HG02870 (cell line): ENCODE data around the gene PTPN9.
"Not testable (repeated sequence)": the region's sequence is repeated elsewhere in the genome, so short reads cannot be mapped to it uniquely, and the experiment has no call there.

ENCODE experiments used
- ATAC-seq: cut with Tn5 transposase; IDR thresholded peaks from one replicate; pipeline ENCODE4 v1.9.1; 2021; ENCODE audit warnings: mild to moderate bottlenecking, moderate library complexity; ENCODE audit not compliant: unreplicated experiment

PTPN9 gene

DNA sequence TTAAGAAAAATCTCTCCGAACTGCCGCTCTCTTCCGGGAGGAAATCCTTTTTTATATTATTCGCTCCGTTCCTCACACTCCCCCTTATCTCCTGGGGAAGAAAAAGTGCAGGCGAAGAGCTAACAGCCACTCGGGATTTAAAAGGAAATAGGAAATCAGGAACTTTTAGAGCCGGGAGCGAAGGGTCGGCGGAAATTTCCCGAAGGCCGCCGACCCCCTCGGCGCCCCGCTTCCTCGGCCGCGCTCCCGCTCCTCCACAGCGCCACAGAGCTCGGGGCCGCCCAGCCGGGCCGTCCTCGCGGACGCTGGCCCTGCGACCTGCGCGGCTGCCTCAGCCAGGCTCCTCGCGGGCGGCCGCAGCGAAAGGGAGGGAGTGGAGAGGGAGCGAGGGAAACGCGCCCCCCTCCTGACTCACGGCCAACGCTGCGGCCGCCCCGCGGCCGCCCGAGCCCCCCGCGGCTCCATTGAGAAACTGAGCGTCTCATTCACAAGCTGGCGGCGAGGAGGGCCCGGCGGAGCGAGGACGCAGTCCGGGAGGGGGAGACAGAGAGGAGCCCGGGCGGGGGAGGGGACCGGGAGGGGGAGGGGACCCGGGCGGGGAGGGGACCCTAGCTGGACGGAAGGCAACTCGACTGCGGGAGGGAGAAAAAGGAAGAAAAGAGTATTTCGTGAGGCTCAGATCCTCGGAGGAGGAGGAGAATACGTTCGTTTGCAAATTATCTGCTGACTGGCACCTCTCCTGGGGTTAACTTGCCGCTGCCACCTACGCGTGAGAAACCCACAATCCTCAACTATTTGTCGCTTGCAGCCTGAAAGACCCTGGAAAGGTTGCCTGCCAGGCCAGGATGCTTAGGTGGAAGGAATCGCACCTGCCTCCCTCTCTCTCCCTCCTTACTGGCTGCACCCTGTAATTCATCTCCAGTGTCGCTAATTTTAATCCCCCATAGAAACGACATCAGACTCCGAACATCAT is at the start of gene PTPN9:
Gene PTPN9, minus strand, starts transcription at position 368 of the 973 bp plus-strand sequence. CDS start 539 bp downstream, outside the sequence.
- ATAC-seq: peak; percentile 56

DNA sequence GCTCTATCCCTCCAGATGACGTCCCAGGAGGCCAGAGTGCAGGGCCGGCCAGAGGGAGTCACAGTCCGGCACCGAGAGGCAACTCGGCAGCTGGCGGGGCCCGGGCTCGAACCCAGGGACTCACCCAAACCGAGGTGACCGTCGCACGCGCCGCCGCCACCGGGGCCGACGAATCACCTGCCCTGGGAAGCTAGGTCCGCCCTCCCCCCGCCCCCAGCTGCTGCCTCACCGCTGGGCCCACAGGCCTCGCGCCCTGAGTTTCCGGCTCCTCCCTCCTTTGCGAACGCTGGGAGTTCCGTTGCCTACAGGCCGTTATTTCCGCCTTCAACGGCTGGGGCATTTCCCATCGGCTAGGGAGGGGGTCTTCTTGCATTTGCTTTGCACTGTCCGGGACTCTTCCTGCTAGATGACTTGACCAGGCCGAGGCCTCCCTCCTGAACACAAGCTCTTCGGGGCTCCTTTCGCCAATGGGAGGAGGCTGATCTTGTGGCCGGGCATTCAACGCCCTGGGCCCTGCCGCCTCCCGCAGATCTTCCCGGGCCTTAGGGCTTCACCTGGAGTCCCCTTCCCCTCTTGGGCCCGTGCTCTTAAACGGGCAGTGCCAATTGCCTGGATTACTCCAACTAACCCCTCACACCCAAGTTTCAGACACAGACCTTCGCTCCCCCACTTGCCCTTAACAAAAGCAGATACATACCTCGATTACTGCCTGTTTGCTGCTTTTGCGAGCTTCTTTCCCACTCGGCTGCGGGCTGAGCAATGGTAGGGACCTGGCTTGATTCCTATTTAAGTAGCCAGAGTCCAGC is 46.6 kb upstream of the PTPN9 start, which contains the start of gene SNUPN:
Gene SNUPN, minus strand, starts transcription at position 184 of the 806 bp plus-strand sequence. CDS start 4,674 bp downstream, outside the sequence.
- peak; percentile 74 for ATAC-seq

DNA sequence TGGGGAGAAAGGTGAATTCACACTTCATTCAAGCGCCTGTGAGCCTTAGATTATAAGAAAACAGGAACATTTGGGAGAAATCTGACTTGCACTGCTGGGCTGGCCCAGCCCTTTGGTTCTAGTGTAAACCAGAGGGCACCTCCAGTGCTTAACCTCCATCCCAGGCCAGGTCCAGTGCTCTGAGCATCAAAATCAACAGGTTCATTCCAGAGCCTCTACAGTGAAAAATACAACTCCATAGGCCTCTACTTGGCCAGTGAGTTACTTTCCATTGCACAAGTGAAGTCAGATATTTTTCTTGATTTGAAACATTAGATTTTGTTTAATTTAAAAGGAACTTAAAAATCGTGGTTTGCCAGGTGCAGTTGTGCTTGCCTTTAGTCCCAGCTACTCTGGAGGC is 43.4 kb upstream of the PTPN9 start:
- no peak for ATAC-seq

DNA sequence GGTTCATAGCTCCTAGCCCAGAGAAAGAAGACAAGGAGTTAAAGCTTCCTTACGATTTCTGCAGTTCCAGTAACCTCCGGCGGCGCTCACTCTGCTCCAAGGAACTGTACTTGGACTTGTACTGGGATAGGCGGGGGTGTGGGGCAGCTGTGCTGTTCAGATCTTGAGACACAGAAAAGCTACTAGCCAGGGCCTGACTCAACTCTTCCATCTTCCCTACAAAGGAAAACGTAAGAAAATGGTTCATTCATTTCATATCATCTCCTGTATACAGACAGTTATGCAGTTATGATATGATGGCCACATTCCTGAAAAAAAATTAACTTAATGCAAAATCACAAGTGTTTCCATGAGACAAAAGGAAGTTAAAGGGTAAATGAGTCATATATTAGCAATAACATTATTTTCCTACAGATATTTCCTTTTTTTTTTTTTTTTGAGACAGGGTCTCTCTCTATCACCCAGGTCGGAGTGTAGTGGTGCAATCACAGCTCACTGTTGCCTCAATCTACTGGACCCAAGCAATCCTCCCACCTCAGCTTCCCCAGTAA is 41.8 kb upstream of the PTPN9 start:
- no peak for ATAC-seq

DNA sequence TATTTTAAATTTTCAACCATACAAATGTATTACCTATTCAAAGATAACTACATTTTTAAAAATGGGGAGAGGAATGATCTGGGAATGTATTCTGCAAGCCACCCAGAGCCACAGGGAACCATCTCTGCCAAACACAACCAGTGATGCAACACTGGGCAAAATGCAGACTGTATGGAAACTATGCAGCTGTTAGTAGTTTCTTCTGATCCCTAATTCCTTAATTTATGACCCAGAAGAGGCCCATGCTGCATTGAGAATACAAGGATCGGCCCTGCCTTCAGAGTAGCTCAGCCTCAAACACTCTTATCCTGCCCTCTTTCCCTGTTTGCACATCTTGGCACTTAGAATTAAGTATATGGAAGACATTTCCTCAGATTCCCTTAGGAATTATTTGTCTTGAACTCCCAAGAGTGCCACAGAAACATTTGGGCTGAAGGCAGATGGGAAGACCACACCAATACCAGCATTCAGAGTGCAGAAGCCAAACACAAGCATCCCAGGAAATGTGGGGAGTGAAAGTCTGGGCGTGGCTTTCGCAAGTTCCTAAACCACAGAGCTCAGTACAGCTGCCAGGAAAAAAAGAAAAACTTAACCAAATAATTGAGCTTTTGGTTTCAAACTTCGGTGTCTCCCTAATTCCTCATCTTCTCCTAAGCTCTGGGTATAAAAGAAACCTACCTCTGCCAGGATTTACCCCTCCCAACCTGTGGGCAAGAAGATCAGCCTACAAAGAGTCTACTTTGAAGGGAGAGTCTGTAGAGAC is 41.1 kb upstream of the PTPN9 start:
- no peak for ATAC-seq

DNA sequence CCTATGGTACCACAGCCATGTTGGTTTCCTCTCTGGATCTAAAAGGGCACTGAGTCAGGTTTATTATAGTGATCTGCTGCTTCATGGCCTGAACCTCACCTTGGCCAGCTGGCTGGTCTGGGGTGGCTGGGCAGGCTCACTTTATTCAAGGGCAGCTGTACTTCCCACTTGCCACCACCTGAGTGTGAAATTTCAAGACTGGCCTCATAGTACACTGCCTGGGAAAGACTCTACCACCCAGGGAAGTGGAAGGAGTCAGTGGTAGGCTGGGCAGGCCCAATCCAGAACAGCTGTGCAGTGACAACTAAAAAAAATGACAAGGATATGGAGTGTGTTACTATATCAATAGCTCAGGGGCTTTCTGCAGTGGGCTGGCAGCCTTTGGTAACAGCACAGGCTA is 37.7 kb upstream of the PTPN9 start:
- no peak for ATAC-seq

DNA sequence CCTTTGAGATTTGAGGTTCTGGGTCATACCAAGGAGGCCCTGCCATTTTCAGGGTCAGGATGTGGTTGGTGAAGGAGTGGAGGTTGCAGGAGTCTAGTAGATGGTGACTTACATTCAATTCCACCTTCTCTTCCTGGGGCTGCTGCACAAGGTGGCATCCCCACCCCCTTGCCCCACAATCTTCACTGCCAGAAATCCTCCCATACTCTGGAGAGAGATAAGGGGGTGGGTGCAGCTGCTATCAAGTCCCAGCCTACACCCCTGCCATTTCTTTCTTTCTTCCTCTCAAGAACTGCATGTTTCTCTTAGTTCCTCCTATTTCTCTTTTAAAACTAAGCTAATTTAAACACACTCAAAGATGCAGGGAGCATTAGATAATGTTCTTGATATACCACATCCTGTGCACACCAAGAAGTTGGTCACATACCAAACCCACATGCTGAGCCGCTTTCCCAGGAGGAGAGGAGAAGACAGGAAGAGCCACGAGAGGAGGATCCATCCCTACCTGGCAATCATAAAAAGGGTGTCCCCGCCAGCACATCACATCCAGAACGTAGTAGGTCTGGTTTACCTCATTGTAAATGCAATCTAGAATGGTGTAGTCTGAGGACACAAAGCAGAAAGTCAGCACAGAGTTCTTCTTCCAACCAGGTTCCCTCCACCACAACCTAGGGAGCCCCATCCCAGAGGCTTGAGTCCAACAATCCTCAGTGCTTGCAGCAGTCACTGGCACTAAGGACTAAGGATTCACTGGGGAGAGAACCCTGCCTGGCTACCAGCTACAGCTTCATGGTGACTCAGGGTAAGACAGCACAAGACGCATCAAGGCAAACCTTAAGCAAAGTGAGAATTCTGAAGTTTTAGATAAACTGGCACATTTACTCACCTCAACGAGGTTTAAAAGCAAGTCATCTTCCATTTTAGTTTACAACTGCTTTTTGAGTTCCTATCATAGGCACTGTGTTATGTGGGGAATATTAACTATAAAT is 27.9 kb upstream of the PTPN9 start:
- no peak for ATAC-seq

DNA sequence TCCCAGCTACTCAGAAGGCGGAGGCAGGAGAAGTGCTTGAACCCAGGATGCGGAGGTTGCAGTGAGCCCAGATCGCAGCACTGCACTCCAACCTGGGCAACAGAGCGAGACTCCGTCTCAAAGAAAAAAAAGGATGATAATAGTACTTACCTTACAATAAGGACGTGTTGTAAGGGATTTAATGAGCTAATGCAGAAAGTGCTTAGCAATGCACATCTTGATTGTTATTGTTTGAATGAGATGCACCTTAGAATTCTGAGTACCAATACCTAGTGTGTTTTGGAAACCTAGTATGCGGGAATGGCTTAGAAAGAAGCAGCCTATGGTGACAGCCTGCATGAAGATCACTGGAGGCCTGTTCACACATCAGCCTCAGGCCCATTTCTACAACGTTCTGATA is 26.9 kb upstream of the PTPN9 start:
- ATAC-seq: no peak

DNA sequence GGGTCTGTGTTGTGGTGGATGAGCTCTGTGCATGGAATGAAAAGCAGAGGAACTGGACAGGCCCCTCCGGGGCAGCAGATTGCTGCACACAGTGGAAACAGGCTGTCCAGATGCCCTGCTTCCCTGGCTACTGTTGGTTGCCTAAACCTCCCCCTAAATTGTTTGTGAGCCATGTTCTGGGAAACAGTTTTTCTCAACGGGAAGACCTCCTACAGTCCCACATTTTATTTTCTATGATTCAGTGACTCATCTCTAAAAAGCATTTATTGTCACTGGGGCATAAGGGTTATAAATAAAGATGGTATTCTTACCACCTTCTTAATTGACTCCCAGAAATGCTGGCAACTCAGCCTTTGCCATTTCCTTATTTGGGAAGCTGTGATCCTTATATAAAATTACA is 20.3 kb upstream of the PTPN9 start:
- ATAC-seq: no peak

DNA sequence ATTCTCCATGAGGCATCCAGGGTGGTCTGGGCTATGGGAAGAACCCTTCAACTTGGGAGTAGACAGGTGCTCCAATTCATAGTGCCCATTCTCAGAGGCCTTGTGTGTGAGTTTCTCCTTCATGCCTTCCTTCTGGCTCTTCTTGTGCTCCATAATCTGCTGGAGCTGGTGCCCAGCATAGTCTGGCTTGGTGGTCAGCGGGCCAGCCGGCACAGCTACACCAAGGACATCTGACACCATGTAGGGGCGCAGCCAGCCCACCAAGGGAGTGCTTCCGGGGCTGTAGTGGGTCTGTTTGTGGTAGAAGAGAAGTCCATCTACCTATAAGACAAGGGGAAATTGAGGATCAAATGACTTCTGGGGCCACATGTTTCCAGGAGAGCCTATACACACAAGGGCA is 19.2 kb upstream of the PTPN9 start:
- no peak for ATAC-seq

DNA sequence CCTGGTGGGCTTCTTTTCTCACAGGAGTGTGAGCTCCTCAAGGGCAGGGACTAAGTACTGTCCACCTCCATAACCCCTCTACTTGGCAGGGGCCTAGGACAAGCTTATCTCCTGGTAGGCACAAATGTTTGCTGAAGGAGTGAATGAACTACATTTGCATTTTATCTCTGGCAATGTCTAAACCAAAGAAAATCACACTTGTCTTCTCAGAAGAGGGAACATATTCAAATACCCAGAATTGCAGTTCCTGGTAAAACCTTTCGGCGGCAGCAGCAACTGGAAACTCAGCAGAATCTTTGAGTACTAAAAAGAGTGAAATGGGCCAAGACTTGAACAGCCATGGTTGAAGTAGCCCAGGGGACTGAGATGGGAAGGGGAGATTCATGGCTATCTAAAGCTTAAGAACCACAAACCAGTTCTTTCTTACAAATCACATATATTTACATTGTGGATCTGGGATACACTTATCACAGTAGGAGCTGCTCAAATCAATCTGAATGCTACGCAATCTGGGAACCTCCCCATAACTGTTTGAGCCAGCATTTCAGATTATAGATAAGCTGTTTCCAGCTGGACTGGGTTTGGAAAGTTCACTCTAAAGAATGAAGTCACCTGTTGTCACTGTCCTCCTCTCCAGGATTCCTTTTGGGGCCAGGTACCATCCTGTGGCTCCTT is 18.7 kb upstream of the PTPN9 start:
- no peak for ATAC-seq

DNA sequence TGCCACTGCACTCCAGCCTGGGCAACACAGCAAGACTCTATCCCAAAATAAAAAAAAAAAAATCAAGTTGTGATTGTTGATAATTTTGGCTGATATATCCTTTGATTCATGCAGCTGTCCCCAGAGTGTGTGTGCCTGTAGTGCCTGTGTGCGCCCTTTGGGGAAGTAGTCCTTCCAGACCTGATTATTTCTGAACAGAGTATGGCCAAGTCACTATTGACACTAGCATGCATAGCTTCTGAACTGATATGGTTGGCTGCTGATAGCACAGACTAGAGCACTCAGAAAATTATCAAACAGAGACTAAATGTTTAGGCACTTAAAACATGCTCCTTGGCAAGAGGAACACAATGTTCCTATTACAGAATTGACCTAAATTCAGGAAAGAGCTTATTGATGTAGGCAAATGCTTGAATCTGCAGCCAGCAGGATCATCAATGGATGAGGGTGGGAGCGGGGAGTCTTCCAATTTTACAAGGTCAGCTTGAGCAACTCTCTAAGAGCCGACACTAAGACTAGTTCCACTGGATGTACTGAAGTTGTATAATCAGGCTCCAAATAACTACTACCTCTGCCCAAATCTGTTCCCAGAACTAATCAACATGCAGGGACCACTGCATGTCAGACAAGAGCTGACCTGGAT is 17.7 kb upstream of the PTPN9 start:
- ATAC-seq: no peak

DNA sequence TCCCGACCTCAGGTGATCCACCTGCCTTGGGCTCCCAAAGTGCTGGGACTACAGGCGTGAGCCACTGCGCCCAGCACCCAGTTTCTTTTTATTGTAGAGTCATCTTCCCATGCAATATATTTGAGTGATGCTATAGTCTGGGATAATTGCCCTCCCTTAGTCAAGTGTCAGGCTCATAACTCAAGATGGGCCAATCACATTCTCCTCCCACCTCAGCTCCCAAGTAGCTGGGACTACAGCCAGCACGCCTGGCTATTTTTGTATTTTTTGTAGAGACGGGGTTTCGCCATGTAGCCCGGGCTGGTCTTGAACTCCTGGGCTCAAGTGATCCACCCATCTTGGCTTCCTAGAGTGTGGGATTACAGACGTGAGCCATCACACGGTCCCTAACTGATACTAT is 15.2 kb upstream of the PTPN9 start:
- ATAC-seq: no peak

DNA sequence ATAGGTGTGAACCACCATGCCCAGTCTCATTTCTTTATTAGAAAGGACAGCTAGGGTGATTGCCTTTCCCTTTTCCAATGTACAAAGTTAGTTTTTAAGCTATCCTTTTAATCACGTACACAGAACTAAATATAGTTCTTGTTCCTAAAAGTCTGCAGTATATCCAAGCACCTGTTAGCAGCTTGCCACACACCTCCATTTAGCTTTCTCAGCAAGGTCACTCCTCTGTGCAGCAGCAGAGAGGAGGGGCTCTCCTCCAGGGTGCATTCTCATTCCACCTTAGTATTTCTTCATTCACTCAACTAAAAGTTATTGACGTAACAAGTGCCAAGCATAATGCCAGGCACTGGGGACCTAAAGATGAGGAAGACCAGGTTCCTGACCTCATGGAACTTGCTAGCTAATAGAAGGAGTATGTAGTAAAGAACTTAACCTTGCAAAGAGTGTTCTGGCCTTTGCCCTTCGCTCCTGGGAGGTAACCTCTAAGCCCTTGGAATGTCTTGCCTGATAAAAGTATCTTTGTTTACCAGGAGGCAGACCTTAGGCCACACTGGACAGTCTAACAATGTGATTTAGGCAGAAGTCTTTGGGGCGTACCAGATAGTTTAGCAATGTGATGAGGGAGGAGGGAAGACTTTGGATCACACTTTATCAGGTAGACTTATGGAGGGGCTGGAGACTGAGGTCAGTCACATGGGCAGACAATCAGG is 12.7 kb upstream of the PTPN9 start:
- no peak for ATAC-seq

DNA sequence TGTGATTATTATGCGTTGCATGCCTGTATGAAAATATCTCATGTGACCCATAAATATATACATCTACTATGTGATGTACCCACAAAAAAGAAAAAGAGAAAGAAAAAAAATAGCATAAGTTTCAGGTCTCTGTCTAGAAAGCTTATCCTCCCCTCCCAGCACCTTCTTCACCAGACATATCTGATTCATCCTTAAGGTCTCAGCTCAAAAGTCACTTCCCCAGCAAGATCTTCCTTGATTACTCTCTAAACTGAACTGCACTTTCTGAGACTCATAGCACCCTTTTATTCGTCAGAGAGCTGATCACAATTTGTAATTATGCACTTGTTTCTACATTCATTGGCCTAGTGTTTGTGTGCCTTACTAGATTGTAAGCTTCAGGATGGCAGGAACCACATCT is 11.1 kb upstream of the PTPN9 start:
- no peak for ATAC-seq

DNA sequence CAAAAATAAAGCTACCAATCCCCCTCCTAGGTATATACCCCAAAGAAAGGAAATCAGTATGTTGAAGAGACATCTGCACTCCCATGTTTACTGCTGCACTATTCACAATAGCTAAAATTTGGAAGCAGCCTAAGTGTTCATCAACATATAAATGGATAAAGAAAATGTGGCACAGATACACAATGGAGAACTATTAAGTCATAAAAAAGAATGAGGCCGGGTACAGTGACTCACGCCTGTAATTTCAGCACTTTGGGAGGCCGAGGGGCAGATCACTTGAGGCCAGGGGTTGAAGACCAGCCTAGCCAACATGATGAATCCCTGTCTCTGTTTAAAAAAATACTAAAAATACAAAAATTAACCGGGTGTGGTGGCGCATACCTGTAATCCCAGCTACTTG is 10.0 kb upstream of the PTPN9 start:
- ATAC-seq: no peak

DNA sequence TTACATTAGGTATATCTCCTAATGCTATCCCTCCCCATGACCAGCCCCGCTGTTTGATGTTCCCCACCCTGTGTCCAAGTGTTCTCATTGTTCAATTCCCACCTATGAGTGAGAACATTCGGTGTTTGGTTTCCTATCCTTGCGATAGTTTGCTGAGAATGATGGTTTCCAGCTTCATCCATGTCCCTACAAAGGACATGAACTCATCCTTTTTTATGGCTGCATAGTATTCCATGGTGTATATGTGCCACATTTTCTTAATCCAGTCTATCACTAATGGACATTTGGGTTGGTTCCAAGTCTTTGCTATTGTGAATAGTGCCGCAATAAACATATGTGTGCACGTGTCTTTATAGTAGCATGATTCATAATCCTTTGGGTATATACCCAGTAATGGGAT is 7.3 kb upstream of the PTPN9 start:
- not testable (repeated sequence) for ATAC-seq

DNA sequence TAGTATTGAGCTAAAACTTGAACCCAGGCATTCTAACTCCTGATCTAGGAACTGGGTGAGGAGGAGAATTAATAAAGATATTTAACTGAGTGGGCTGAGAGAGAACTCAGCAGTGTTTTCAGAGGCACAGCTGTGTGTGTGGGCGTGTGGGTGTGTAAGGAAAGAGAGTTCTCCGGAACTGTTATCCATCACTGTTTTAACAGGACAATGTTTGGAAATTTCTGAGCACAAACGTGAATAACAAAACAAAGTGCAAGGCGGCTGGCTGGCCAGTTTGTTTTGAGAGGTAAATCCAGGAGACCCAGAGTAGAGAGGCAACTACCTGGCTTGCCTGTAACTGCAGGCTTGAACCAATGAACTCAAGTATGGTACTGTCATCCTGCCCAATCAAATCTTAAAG is 5.0 kb upstream of the PTPN9 start:
- ATAC-seq: no peak
